Stimulated activated CD4-positive, alpha-beta T cell treated with anti-CD3 and anti-CD28 coated beads, Interleukin-4, amount 100 ng/mL, for 48 hours (primary cell): ENCODE data around the gene INO80E.

Experiments used
- DNase-seq, 2 donors: peaks; one replicate each; pipeline ENCODE4 v3.0.0-alpha.2; 2020; ENCODE audit warnings: low read depth in 2 of 2

Gene INO80E

GRCh38 chr16:29975811-29976511 is 20.1 kb upstream of the INO80E start:
- no peak for DNase-seq

DNA sequence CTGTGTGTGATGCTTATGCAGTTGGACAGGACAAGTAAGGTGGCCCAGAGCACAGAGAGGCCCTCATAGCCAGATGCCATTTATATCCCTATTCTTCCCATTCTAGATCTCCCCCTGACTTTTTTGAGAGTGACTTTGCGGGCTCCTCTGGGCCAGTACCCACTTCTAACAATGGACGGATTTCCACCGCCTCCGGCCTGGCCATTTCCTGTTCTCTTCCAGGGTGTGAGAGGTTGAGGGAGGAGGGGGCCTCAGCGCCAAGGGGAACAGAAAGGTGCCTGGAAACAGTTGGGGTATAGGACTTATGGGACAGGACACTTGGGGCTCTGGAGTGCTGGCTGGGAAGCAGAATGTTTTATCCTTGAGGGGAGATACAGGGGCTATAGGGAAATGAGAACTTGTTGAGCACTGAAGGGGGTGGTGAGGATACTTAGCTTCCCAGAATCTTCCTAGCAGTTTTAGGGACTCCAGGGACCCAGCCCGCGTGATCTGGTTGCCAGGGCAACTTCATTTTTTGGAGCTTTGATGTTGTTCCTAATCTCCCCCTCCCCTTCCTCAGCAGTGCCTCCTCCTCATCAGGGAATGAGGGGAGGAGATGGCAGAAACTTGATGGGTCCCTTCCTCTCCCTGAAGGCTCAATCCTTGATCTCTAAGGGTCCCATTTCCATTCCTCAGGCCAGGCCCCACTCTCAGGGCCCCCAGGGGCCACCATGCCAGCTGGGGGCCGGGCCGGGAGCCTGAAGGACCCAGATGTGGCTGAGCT is 18.8 kb upstream of the INO80E start:
- no peak for DNase-seq

DNA sequence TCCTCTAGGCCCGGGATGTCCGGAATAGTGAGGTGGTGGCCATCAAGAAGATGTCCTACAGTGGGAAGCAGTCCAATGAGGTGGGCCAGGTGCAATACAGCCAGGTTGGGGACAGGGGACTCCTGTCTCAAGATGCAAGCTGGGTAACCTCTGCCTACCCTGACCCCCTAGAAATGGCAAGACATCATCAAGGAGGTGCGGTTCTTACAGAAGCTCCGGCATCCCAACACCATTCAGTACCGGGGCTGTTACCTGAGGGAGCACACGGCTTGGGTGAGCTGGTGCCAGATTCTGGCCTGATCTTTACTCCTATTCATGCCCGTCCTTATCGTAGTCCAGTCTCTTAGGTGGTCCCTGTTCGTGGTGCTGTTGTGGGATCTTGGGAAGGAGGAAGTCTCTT is 18.0 kb upstream of the INO80E start:
- DNase-seq = no peak

GRCh38 chr16:29978564-29979270 is 17.3 kb upstream of the INO80E start:
- no peak for DNase-seq

DNA sequence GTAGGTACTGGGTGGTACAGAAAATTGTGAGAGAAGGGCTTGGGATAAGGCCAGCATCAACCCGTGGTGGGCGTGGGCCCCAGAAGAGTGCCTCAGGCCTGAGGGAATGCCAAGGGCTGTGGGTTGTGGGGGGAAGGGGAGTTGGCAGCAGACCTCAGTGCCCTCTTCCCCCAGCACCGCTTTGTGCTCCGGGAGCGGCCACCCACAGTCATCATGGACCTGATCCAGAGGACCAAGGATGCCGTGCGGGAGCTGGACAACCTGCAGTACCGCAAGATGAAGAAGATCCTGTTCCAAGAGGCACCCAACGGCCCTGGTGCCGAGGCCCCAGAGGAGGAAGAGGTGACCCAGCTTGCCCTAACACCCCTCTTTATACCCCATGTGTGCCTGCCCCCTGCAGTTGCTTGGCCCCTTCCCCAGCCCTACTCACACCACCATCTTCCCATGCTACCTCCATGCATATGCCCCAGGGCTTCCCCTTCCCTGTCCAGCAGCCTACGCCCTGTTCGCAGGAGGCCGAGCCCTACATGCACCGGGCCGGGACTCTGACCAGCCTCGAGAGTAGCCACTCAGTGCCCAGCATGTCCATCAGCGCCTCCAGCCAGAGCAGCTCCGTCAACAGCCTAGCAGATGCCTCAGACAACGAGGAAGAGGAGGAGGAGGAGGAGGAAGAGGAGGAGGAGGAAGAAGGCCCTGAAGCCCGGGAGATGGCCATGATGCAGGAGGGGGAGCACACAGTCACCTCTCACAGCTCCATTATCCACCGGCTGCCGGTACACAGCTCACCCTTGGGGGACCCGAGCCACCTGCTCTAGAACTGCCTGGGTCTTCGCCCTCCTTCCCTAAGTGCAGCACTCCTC is 13.3 kb upstream of the INO80E start:
- no peak for DNase-seq

DNA sequence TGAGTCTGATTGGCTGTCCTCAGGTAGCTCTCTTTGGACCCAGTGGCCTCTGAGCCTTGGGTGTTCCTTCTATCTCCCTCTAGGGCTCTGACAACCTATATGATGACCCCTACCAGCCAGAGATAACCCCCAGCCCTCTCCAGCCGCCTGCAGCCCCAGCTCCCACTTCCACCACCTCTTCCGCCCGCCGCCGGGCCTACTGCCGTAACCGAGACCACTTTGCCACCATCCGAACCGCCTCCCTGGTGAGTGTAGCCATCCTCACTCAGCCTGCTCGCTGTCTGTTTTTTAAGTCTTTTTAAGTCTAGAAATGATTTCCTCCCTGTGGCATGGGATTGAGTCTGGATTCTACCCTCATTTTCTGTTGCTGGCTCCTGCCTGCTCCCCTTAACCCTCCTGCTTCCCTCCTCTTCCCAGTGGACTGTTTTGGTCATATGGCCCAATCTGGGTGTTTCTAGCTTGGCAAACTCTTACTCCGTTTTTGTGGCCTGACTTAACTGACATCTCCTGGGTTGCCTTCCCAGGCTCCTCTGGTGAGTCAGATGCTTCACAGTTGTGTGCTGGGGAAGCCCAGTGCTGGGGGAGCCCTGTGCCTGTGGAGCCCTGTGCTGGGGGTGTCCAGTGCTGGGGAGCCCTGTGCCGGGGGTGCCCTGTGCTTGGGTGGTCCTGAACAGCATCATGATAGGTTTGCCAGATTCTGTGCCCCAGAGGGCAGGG is 12.5 kb upstream of the INO80E start:
- no peak for DNase-seq

DNA sequence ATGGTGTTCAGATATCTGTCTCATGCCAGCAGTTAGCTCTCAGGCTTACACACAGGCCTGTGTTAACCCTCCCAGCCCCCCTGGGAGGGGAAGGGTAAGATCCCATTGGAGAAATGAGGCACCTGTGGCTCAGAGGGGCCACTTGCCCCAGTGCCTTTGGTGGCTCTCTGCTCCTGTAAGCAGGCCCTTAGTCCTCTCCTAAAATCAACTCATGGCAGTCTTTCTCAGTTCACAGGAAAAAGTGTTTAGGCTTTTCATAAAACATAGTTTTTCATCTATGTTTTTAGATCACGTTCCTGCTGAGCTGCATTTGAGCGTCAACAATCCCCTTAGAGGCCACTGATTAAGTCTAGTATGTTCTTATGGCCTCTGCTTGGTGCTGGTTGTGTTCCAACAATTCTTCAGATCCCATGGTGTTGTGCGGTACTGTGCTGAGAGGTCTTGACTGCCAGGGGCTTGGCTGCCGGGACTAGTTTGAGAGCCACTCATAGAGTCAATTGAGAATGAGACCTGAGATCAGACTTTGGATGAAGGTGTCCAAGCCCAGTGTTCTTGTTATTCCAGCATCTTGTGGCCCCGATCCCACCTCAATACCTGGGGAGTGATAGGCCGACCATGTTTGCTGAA is 11.8 kb upstream of the INO80E start:
- no peak for DNase-seq

GRCh38 chr16:29984764-29985147 is 11.3 kb upstream of the INO80E start:
- no peak for DNase-seq

DNA sequence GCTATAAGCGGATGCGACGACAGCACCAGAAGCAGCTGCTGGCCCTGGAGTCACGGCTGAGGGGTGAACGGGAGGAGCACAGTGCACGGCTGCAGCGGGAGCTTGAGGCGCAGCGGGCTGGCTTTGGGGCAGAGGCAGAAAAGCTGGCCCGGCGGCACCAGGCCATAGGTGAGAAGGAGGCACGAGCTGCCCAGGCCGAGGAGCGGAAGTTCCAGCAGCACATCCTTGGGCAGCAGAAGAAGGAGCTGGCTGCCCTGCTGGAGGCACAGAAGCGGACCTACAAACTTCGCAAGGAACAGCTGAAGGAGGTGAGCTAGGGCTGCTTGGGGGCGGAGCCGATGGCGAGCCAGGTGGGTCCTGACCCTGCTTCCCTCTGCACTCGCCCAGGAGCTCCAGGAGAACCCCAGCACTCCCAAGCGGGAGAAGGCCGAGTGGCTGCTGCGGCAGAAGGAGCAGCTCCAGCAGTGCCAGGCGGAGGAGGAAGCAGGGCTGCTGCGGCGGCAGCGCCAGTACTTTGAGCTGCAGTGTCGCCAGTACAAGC is 10.7 kb upstream of the INO80E start:
- no peak for DNase-seq

DNA sequence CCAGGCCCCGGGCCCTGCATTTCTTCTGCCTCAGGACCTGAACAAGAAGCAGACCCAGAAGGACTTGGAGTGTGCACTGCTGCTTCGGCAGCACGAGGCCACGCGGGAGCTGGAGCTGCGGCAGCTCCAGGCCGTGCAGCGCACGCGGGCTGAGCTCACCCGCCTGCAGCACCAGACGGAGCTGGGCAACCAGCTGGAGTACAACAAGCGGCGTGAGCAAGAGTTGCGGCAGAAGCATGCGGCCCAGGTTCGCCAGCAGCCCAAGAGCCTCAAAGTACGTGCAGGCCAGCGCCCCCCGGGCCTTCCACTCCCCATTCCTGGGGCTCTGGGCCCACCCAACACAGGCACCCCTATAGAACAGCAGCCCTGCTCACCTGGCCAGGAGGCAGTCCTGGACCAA is 9.8 kb upstream of the INO80E start:
- DNase-seq = no peak

- no peak for DNase-seq
Observed at GRCh38 chr16:29986931-29987330, 9.1 kb upstream of the INO80E start.

- DNase-seq = no peak
Observed at GRCh38 chr16:29987371-29988085, 8.5 kb upstream of the INO80E start.

GRCh38 chr16:29988346-29989075 is 7.5 kb upstream of the INO80E start:
- no peak for DNase-seq

DNA sequence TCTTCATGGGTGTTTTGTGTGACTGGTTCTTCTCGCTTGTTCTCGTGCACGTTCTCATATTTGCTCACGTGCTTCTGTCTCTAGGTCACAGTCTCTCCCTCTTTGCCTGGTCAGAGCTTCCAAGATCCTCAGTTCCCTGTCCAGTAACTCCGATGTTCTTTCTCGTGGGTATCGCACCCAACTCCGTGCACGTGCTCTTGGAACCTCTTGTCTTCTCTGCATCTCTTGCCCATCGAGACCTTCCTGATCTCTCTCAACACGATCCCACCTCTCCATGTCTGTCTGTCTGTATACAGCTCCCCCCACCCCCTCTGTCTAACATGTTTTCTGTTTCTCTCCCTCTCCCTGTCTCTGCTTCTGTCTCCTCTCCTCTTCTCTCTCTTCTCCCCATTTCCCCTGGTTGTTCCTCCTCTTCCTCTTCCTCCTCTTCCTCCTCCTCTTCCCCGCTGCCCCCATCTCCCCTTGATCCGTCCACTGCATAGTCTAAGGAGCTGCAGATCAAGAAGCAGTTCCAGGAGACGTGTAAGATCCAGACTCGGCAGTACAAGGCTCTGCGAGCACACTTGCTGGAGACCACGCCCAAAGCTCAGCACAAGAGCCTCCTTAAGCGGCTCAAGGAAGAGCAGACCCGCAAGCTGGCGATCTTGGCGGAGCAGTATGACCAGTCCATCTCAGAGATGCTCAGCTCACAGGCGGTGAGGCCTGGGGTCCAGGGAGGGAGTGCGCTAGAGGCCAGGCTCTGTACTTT is 6.8 kb upstream of the INO80E start:
- no peak for DNase-seq

- no peak for DNase-seq
Observed at GRCh38 chr16:29990034-29990433, 6.0 kb upstream of the INO80E start.

GRCh38 chr16:29990883-29991570 is 5.0 kb upstream of the INO80E start:
- no peak for DNase-seq

- no peak for DNase-seq
Observed at GRCh38 chr16:29991571-29991904, 4.5 kb upstream of the INO80E start.
